Caco-2 (cell line): ENCODE results near the gene GPR137B. TPM values are rescaled to one million over a fixed set of nuclear protein-coding genes. Genes with fewer than 3 reads are reported as not detected.

Experiments
- BruUV-seq: library from RNA; stranded (reverse); fragments of 400-500 nt; replicated peaks from 2 replicates; lab custom pipeline; 2021; lab: Mats Ljungman, UMichigan
- CTCF ChIA-PET: fragments of 300-600 bp; sonication (Branson Sonifier 250); formaldehyde crosslinking; loops from one replicate; lab custom pipeline; 2022; ENCODE audit warnings: antibody characterized with exemption; lab: Charles Lee
- POLR2A ChIA-PET: fragments of 300-600 bp; sonication (Branson Sonifier 250); formaldehyde crosslinking; loops from one replicate; lab custom pipeline; 2022; ENCODE audit warnings: antibody characterized with exemption; lab: Charles Lee
- DNase-seq, 2 experiments: peaks; one replicate each; pipeline versions ENCODE4 v3.0.0 to v3.0.0-alpha.2; 2020 to 2022
- H3K27me3 ChIP-seq: replicated peaks from 2 replicates; pipeline ENCODE4 v1.6.0; 2011; ENCODE audit warnings: low read length; ENCODE audit not compliant: control insufficient read depth, insufficient read depth
- H3K36me3 ChIP-seq: 2 replicates; pipeline ENCODE4 v1.5.1; 2011; ENCODE audit warnings: low read length; ENCODE audit not compliant: control insufficient read depth, insufficient read depth
- H3K4me1 ChIP-seq: fragments of 250-450 bp; sonication (Bioruptor Pico); 2 replicates; pipeline ENCODE4 v1.5.1; 2020; ENCODE audit warnings: mild to moderate bottlenecking
- H3K4me3 ChIP-seq: 2 replicates; pipeline ENCODE4 v1.5.1; 2011; ENCODE audit warnings: low read depth, mild to moderate bottlenecking, control low read depth, low read length
- H3K9me3 ChIP-seq: fragments of 250-450 bp; sonication (Bioruptor Pico); 2 replicates; pipeline ENCODE4 v1.5.1; 2020; ENCODE audit warnings: mild to moderate bottlenecking, moderate library complexity
- H3K27ac Mint-ChIP-seq: one replicate; pipeline ENCODE4 v1.8.0; 2022; ENCODE audit warnings: mixed read lengths; ENCODE audit not compliant: unreplicated experiment
- H3K27me3 Mint-ChIP-seq: one replicate; pipeline ENCODE4 v1.8.0; 2022; ENCODE audit warnings: mixed read lengths; ENCODE audit not compliant: insufficient read depth, unreplicated experiment
- H3K36me3 Mint-ChIP-seq: one replicate; pipeline ENCODE4 v1.8.0; 2022; ENCODE audit warnings: mild to moderate bottlenecking, mixed read lengths; ENCODE audit not compliant: insufficient read depth, unreplicated experiment
- H3K4me1 Mint-ChIP-seq: one replicate; pipeline ENCODE4 v1.8.0; 2022; ENCODE audit warnings: low read depth, mixed read lengths; ENCODE audit not compliant: unreplicated experiment
- H3K4me3 Mint-ChIP-seq: one replicate; pipeline ENCODE4 v1.8.0; 2022; ENCODE audit warnings: mild to moderate bottlenecking, moderate library complexity, mixed read lengths; ENCODE audit not compliant: unreplicated experiment
- H3K9me3 Mint-ChIP-seq: one replicate; pipeline ENCODE4 v1.8.0; 2022; ENCODE audit warnings: mixed read lengths; ENCODE audit not compliant: unreplicated experiment
- CTCF ChIP-seq, 2 experiments: fragments of 200-600 bp in 1 of 2; IDR thresholded peaks; 1 replicate in 1 of 2; 2 replicates in 1 of 2; pipeline versions ENCODE4 v1.5.1 to v1.8.0; 2011 to 2022; ENCODE audit warnings: antibody characterized with exemption in 1 of 2, control low read depth in 1 of 2, inconsistent platforms in 1 of 2, low read depth in 1 of 2, low read length in 1 of 2, mild to moderate bottlenecking in 1 of 2, moderate library complexity in 1 of 2; ENCODE audit not compliant: insufficient read depth in 1 of 2, severe bottlenecking in 1 of 2, unreplicated experiment in 1 of 2
- intact Hi-C: fragments of 100-400 bp; cut with micrococcal nuclease; formaldehyde crosslinking; loops from one replicate; pipeline ENCODE4 v1.10.0; 2022; ENCODE audit not compliant: unreplicated experiment
- total RNA-seq: library from RNA; stranded (reverse); gene quantifications from 2 replicates; pipeline ENCODE4 v1.2.3, GENCODE V29; 2022

Gene GPR137B
- total RNA-seq, 1 experiment from 2014 or later: 5.9 TPM

DNA sequence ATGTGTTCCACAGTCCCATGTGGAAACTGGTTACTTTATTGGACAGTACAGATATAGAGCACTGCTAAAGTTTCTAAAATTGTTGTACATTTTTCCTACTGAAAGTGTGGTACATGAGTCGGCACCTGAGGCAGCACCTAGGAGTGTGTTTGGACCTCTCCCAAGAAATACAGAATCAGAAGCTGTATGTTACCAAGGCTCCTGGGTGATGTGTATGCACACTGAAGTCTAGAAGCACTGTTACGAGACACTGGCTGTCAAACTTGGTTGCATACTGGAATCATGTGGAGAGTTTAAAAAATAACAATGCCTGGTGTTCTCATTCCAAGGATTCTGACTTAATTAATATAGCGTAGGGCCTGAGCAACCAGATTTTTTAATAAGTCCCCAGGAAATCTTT, 92.8 kb downstream of the GPR137B start:
- no peaks in the 10 kb centered on the region for H3K4me1 ChIP-seq
- CTCF ChIA-PET: no interaction called here
- Mint-ChIP-seq H3K27ac (no peak overlapping the region), H3K4me1 (no peaks in the 10 kb centered on the region), H3K36me3 (no peaks in the 10 kb centered on the region), H3K4me3 (no peak overlapping the region), H3K9me3 (no peaks in the 10 kb centered on the region), H3K27me3 (no peaks in the 10 kb centered on the region)
- no peaks in the 10 kb centered on the region for H3K9me3 ChIP-seq
- TF ChIP-seq CTCF (IDR thresholded peaks at IDR 0.05; ENCODE audit: insufficient read depth in 1 of 2, low read depth in 1 of 2, low read length in 1 of 2, severe bottlenecking in 1 of 2, unreplicated experiment in 1 of 2): no peak
- H3K36me3 ChIP-seq: no peaks in the 10 kb centered on the region
- no peaks in the 10 kb centered on the region for H3K27me3 ChIP-seq
- BruUV-seq: no TSS peak
- H3K4me3 ChIP-seq: no peak overlapping the region
- intact Hi-C loops: no loop called here
- DNase-seq: no peak
- POLR2A ChIA-PET: no interaction called here

GRCh38 chr1:236239092-236239585, 96.8 kb downstream of the GPR137B start:
- CTCF ChIA-PET: no interaction called here
- Mint-ChIP-seq H3K27ac (no peak overlapping the region), H3K4me1 (no peaks in the 10 kb centered on the region), H3K36me3 (no peaks in the 10 kb centered on the region), H3K9me3 (no peaks in the 10 kb centered on the region), H3K27me3 (no peaks in the 10 kb centered on the region), H3K4me3 (no peak overlapping the region)
- intact Hi-C loops: no loop called here
- POLR2A ChIA-PET: no interaction called here
- BruUV-seq: no TSS peak
- no peaks in the 10 kb centered on the region for H3K36me3 ChIP-seq
- no peaks in the 10 kb centered on the region for H3K27me3 ChIP-seq
- H3K9me3 ChIP-seq: no peaks in the 10 kb centered on the region
- no peak for DNase-seq
- no peak overlapping the region for H3K4me3 ChIP-seq
- H3K4me1 ChIP-seq: no peaks in the 10 kb centered on the region
- no peak for TF ChIP-seq CTCF (IDR thresholded peaks at IDR 0.05; ENCODE audit: insufficient read depth in 1 of 2, low read depth in 1 of 2, low read length in 1 of 2, severe bottlenecking in 1 of 2, unreplicated experiment in 1 of 2)

- Mint-ChIP-seq H3K4me3 (no peak overlapping the region), H3K36me3 (no peaks in the 10 kb centered on the region), H3K27ac (no peak overlapping the region), H3K27me3 (no peaks in the 10 kb centered on the region), H3K4me1 (no peaks in the 10 kb centered on the region), H3K9me3 (no peaks in the 10 kb centered on the region)
- Histone ChIP-seq H3K9me3 (no peaks in the 10 kb centered on the region), H3K36me3 (no peaks in the 10 kb centered on the region), H3K4me3 (no peak overlapping the region), H3K4me1 (no peaks in the 10 kb centered on the region), H3K27me3 (no peaks in the 10 kb centered on the region)
- POLR2A ChIA-PET: no interaction called here
- CTCF ChIA-PET: no interaction called here
- intact Hi-C loops: no loop called here
- no peak for TF ChIP-seq CTCF (IDR thresholded peaks at IDR 0.05; ENCODE audit: insufficient read depth in 1 of 2, low read depth in 1 of 2, low read length in 1 of 2, severe bottlenecking in 1 of 2, unreplicated experiment in 1 of 2)
- no peak for DNase-seq
- BruUV-seq: no TSS peak
These were observed 98.3 kb downstream of the GPR137B start for GRCh38 chr1:236240675-236241074.
